IPS-11a (cell line): ENCODE measurements around the gene LRP1B.
"Not testable (repeated sequence)": the region's sequence is repeated elsewhere in the genome, so short reads cannot be mapped to it uniquely, and the experiment has no call there.

Experiments
- H3K4me3 ChIP-seq: one replicate; pipeline ENCODE4 v1.5.1; 2013; ENCODE audit warnings: low read depth, low read length, control low read depth

LRP1B gene

GRCh38 chr2:141906678-141907077 is 224.1 kb downstream of the LRP1B start:
- no peak overlapping the region for H3K4me3 ChIP-seq

GRCh38 chr2:141900826-141901225 is 230.0 kb downstream of the LRP1B start:
- no peak overlapping the region for H3K4me3 ChIP-seq

GRCh38 chr2:141899740-141900139 is 231.1 kb downstream of the LRP1B start:
- H3K4me3 ChIP-seq: no peak overlapping the region

- no peak overlapping the region for H3K4me3 ChIP-seq
These were observed 241.0 kb downstream of the LRP1B start for GRCh38 chr2:141889788-141890187.

- no peak overlapping the region for H3K4me3 ChIP-seq
These were observed 241.7 kb downstream of the LRP1B start for GRCh38 chr2:141888987-141889555.

- no peak overlapping the region for H3K4me3 ChIP-seq
These were observed 243.5 kb downstream of the LRP1B start for GRCh38 chr2:141887363-141887762.

GRCh38 chr2:141878016-141878415 is 252.8 kb downstream of the LRP1B start:
- H3K4me3 ChIP-seq: no peak overlapping the region

GRCh38 chr2:141871913-141872634 is 258.7 kb downstream of the LRP1B start:
- no peak overlapping the region for H3K4me3 ChIP-seq

- H3K4me3 ChIP-seq: no peak overlapping the region
These were observed 261.2 kb downstream of the LRP1B start for GRCh38 chr2:141869572-141869971.

GRCh38 chr2:141863964-141864363 is 266.9 kb downstream of the LRP1B start:
- no peak overlapping the region for H3K4me3 ChIP-seq

- no peak overlapping the region for H3K4me3 ChIP-seq
These were observed 274.4 kb downstream of the LRP1B start for GRCh38 chr2:141856215-141856919.

GRCh38 chr2:141848191-141848590 is 282.6 kb downstream of the LRP1B start:
- H3K4me3 ChIP-seq: no peak overlapping the region

- H3K4me3 ChIP-seq: no peak overlapping the region
These were observed 286.6 kb downstream of the LRP1B start for GRCh38 chr2:141844231-141844630.

- no peak overlapping the region for H3K4me3 ChIP-seq
These were observed 295.7 kb downstream of the LRP1B start for GRCh38 chr2:141835103-141835502.

- no peak overlapping the region for H3K4me3 ChIP-seq
These were observed 302.1 kb downstream of the LRP1B start for GRCh38 chr2:141828761-141829160.

- H3K4me3 ChIP-seq: no peak overlapping the region
These were observed 306.0 kb downstream of the LRP1B start for GRCh38 chr2:141824790-141825189.

- H3K4me3 ChIP-seq: no peak overlapping the region
These were observed 309.9 kb downstream of the LRP1B start for GRCh38 chr2:141820893-141821292.

GRCh38 chr2:141815320-141815719 is 315.5 kb downstream of the LRP1B start:
- H3K4me3 ChIP-seq: not testable (repeated sequence)

- H3K4me3 ChIP-seq: no peak overlapping the region
These were observed 316.7 kb downstream of the LRP1B start for GRCh38 chr2:141814150-141814549.

GRCh38 chr2:141810148-141810547 is 320.7 kb downstream of the LRP1B start:
- H3K4me3 ChIP-seq: no peak overlapping the region

GRCh38 chr2:141806090-141806489 is 324.7 kb downstream of the LRP1B start:
- H3K4me3 ChIP-seq: no peak overlapping the region

- H3K4me3 ChIP-seq: no peak overlapping the region
These were observed 325.5 kb downstream of the LRP1B start for GRCh38 chr2:141805302-141805701.
